Keratinocyte (primary cell): ENCODE data around the gene NCKAP5.

Experiments
- EZH2 ChIP-seq: IDR thresholded peaks from one replicate; pipeline ENCODE4 v1.6.1; 2012; ENCODE audit warnings: inconsistent platforms, mild to moderate bottlenecking, low read length, moderate library complexity
- TF ChIP-seq, protein P1 (sequence below), 3 experiments: IDR thresholded peaks in 1 of 3; conservative IDR thresholded peaks in 1 of 3; optimal IDR thresholded peaks in 1 of 3; 2 replicates in 2 of 3; 3 replicates in 1 of 3; pipeline versions ENCODE3 to v1.5.1; 2011; ENCODE audit warnings: low read length in 3 of 3, mild to moderate bottlenecking in 3 of 3, moderate library complexity in 2 of 3, control low read depth in 1 of 3, inconsistent platforms in 1 of 3; ENCODE audit not compliant: insufficient read depth in 2 of 3; ENCODE audit errors: extremely low read depth in 1 of 3

DNA sequence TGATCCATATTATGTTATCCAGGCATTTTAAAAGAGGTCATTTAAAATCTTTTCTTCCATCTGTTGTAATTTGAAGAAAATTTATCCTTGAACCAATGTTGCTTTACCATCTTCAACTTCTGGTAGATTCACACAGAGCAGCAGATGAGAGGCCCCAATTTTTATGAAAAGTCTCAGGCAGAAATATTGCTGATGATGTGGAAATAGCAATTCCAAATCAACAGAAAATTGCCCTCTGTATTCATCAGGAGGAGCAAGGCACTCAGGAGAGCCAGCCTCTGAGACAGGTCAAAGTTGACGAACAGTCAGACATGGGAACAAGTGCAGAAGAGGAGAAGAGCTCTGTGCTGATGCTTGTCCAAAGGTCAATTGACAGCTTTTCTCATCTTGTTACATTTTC is 444.9 kb downstream of the NCKAP5 start:
- TF ChIP-seq, protein P1, sequence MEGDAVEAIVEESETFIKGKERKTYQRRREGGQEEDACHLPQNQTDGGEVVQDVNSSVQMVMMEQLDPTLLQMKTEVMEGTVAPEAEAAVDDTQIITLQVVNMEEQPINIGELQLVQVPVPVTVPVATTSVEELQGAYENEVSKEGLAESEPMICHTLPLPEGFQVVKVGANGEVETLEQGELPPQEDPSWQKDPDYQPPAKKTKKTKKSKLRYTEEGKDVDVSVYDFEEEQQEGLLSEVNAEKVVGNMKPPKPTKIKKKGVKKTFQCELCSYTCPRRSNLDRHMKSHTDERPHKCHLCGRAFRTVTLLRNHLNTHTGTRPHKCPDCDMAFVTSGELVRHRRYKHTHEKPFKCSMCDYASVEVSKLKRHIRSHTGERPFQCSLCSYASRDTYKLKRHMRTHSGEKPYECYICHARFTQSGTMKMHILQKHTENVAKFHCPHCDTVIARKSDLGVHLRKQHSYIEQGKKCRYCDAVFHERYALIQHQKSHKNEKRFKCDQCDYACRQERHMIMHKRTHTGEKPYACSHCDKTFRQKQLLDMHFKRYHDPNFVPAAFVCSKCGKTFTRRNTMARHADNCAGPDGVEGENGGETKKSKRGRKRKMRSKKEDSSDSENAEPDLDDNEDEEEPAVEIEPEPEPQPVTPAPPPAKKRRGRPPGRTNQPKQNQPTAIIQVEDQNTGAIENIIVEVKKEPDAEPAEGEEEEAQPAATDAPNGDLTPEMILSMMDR (optimal IDR thresholded peaks at IDR 0.05 in 1 of 3, IDR thresholded peaks at IDR 0.05 in 1 of 3, conservative IDR thresholded peaks at IDR 0.05 in 1 of 3; ENCODE audit: extremely low read depth in 1 of 3, insufficient read depth in 2 of 3, low read length in 3 of 3) = no peak
- no peak for TF ChIP-seq EZH2
